Neuronal stem cell (in vitro differentiated cells): ENCODE results near the gene GFPT2.

Source experiments
- DNase-seq: peaks from one replicate; pipeline ENCODE4 v3.0.0-alpha.2; 2013; ENCODE audit warnings: low spot score
- H2AFZ ChIP-seq: one replicate; pipeline ENCODE4 v1.6.1; 2013; ENCODE audit warnings: mild to moderate bottlenecking, low read length, inconsistent platforms
- H2AK5ac ChIP-seq: 2 replicates; pipeline ENCODE4 v1.6.1; 2013; ENCODE audit warnings: low read depth, mild to moderate bottlenecking, inconsistent platforms, low read length, moderate library complexity, mixed read lengths
- H2BK120ac ChIP-seq: 2 replicates; pipeline ENCODE4 v1.6.1; 2013; ENCODE audit warnings: low read depth, mild to moderate bottlenecking, inconsistent platforms, low read length, moderate library complexity, mixed read lengths
- H2BK12ac ChIP-seq: one replicate; pipeline ENCODE4 v1.6.1; 2013; ENCODE audit warnings: low read length, inconsistent platforms
- H2BK15ac ChIP-seq: 2 replicates; pipeline ENCODE4 v1.6.1; 2013; ENCODE audit warnings: mild to moderate bottlenecking, low read length, inconsistent platforms, mixed read lengths
- H2BK5ac ChIP-seq: one replicate; pipeline ENCODE4 v1.6.1; 2013; ENCODE audit warnings: inconsistent platforms, mild to moderate bottlenecking, low read length, moderate library complexity
- H3K14ac ChIP-seq: one replicate; pipeline ENCODE4 v1.6.1; 2013; ENCODE audit warnings: low read length, inconsistent platforms
- H3K18ac ChIP-seq: 2 replicates; pipeline ENCODE4 v1.6.1; 2013; ENCODE audit warnings: low read length, inconsistent platforms
- H3K23ac ChIP-seq: 2 replicates; pipeline ENCODE4 v1.6.1; 2013; ENCODE audit warnings: low read depth, mild to moderate bottlenecking, mixed read lengths, low read length, inconsistent platforms; ENCODE audit not compliant: poor library complexity
- H3K27ac ChIP-seq: replicated peaks from 3 replicates; pipeline ENCODE4 v1.5.1; 2013; ENCODE audit warnings: low read length, inconsistent platforms
- H3K27me3 ChIP-seq, 3 experiments: 2 replicates each; pipeline ENCODE4 v1.6.1; 2013; ENCODE audit warnings: low read length in 3 of 3, mild to moderate bottlenecking in 2 of 3, inconsistent platforms in 1 of 3, low read depth in 1 of 3, mixed read lengths in 1 of 3, moderate library complexity in 1 of 3; ENCODE audit not compliant: control insufficient read depth in 3 of 3, insufficient read depth in 3 of 3
- H3K36me3 ChIP-seq, 2 donors: replicated peaks in 1 of 2; 2 replicates each; pipeline ENCODE4 v1.6.1; 2013; ENCODE audit warnings: low read length in 2 of 2; ENCODE audit not compliant: control insufficient read depth in 2 of 2, insufficient read depth in 2 of 2
- H3K4ac ChIP-seq: 2 replicates; pipeline ENCODE4 v1.6.1; 2013; ENCODE audit warnings: inconsistent platforms, mild to moderate bottlenecking, low read length, moderate library complexity
- H3K4me1 ChIP-seq, 2 donors: 1 replicate in 1 of 2; 2 replicates in 1 of 2; pipeline ENCODE4 v1.6.1; 2013; ENCODE audit warnings: low read length in 2 of 2, low read depth in 1 of 2; ENCODE audit not compliant: control insufficient read depth in 2 of 2, insufficient read depth in 1 of 2
- H3K4me2 ChIP-seq: one replicate; pipeline ENCODE4 v1.6.1; 2013; ENCODE audit warnings: mild to moderate bottlenecking, low read length, inconsistent platforms; ENCODE audit not compliant: insufficient read depth, poor library complexity, severe bottlenecking
- H3K4me3 ChIP-seq, 2 donors: 2 replicates each; pipeline ENCODE4 v1.5.1; 2013; ENCODE audit warnings: low read length in 2 of 2, mild to moderate bottlenecking in 2 of 2, inconsistent platforms in 1 of 2, moderate library complexity in 1 of 2
- H3K79me1 ChIP-seq: one replicate; pipeline ENCODE4 v1.6.1; 2013; ENCODE audit warnings: low read depth, mild to moderate bottlenecking, inconsistent platforms, low read length, moderate library complexity
- H3K9ac ChIP-seq: one replicate; pipeline ENCODE4 v1.6.1; 2013; ENCODE audit warnings: mild to moderate bottlenecking, low read depth, low read length, inconsistent platforms; ENCODE audit not compliant: poor library complexity
- H3K9me3 ChIP-seq, 2 donors: replicated peaks in 1 of 2; 2 replicates each; pipeline versions ENCODE3 to v1.6.1; 2013; ENCODE audit warnings: low read length in 2 of 2, mild to moderate bottlenecking in 2 of 2, inconsistent platforms in 1 of 2, low read depth in 1 of 2, mixed read lengths in 1 of 2, moderate library complexity in 1 of 2; ENCODE audit not compliant: control insufficient read depth in 2 of 2, insufficient read depth in 1 of 2
- H4K8ac ChIP-seq: one replicate; pipeline ENCODE4 v1.6.1; 2013; ENCODE audit warnings: low read depth, mild to moderate bottlenecking, inconsistent platforms, low read length, moderate library complexity
- H4K91ac ChIP-seq: one replicate; pipeline ENCODE4 v1.6.1; 2013; ENCODE audit warnings: low read length, low read depth, mild to moderate bottlenecking, inconsistent platforms; ENCODE audit not compliant: poor library complexity
- WGBS, 2 donors: extraction: QIAGEN DNeasy Blood & Tissue Kit; methylation state at CpG; one replicate each; pipeline ENCODE4 v1.1.7; 2013; ENCODE audit warnings: missing lambda C conversion rate in 2 of 2, mixed read lengths in 1 of 2; ENCODE audit not compliant: insufficient read length in 2 of 2, insufficient replicate concordance in 1 of 2; ENCODE audit errors: extremely low coverage in 2 of 2; 5-methylcytosine and 5-hydroxymethylcytosine counted together

GFPT2 gene

GRCh38 chr5:180382926-180383325 lies 29.8 kb upstream of the GFPT2 start:
- Histone ChIP-seq H3K14ac (peak overlapping the region; percentile 17), H3K4me2 (no peak overlapping the region), H3K27me3 (peaks cover 0 to 18% (median 0%) of the 10 kb centered on the region in 3 experiments), H4K91ac (no peak overlapping the region), H3K9ac (no peak overlapping the region), H4K8ac (no peak overlapping the region), H3K27ac (no peak overlapping the region), H3K36me3 (no peaks in the 10 kb centered on the region), H3K79me1 (no peaks in the 10 kb centered on the region), H2AFZ (no peak overlapping the region), H3K9me3 (peaks cover 0 to 2% of the 10 kb centered on the region in 2 donors), H2BK120ac (peak overlapping the region; percentile 26), H3K4me1 (no peaks in the 10 kb centered on the region), H3K23ac (no peak overlapping the region), H2BK12ac (peak overlapping the region; percentile 46), H3K18ac (no peak overlapping the region), H3K4me3 (no peak overlapping the region), H2BK5ac (no peak overlapping the region), H2AK5ac (peak overlapping the region; percentile 1), H3K4ac (peak overlapping the region; percentile 66), H2BK15ac (no peak overlapping the region)
- no peak for DNase-seq
- no CpG with 5 or more reads among the region's 8 CpGs for WGBS, 2 donors

- H2BK12ac ChIP-seq: no peak overlapping the region
- peak overlapping the region; percentile 95 for H4K91ac ChIP-seq
- peak overlapping the region; percentile 57 for H2AK5ac ChIP-seq
- H3K4me1 ChIP-seq: no peaks in the 10 kb centered on the region
- H2AFZ ChIP-seq: no peak overlapping the region
- no peak overlapping the region for H3K27ac ChIP-seq
- no peak overlapping the region for H3K4me2 ChIP-seq
- peak overlapping the region; percentile 91 for H3K23ac ChIP-seq
- H3K9me3 ChIP-seq: peaks cover 0 to 2% of the 10 kb centered on the region in 2 donors
- peak overlapping the region; percentile 58 for H3K4ac ChIP-seq
- no peaks in the 10 kb centered on the region for H3K79me1 ChIP-seq
- no peak overlapping the region for H2BK5ac ChIP-seq
- H3K27me3 ChIP-seq: peaks cover 0 to 26% (median 0%) of the 10 kb centered on the region in 3 experiments
- no peak for DNase-seq
- no CpG with 5 or more reads among the region's 13 CpGs for WGBS, 2 donors
- no peak overlapping the region for H2BK120ac ChIP-seq
- no peaks in the 10 kb centered on the region for H3K36me3 ChIP-seq
- no peak overlapping the region for H3K14ac ChIP-seq
- peak overlapping the region; percentile 83 for H2BK15ac ChIP-seq
- H3K4me3 ChIP-seq: no peak overlapping the region
- H3K9ac ChIP-seq: no peak overlapping the region
- peak overlapping the region; percentile 57 for H3K18ac ChIP-seq
- no peak overlapping the region for H4K8ac ChIP-seq
Observed at GRCh38 chr5:180381851-180382480, 28.8 kb upstream of the GFPT2 start.

GRCh38 chr5:180381428-180381827 lies 28.3 kb upstream of the GFPT2 start:
- H2BK15ac ChIP-seq: peak overlapping the region; percentile 83
- H3K18ac ChIP-seq: peak overlapping the region; percentile 57
- H3K14ac ChIP-seq: no peak overlapping the region
- no peaks in the 10 kb centered on the region for H3K4me1 ChIP-seq
- no peaks in the 10 kb centered on the region for H3K36me3 ChIP-seq
- DNase-seq: no peak
- no peak overlapping the region for H3K4me3 ChIP-seq
- H3K9me3 ChIP-seq: peaks cover 0 to 2% of the 10 kb centered on the region in 2 donors
- no peak overlapping the region for H3K27ac ChIP-seq
- H2BK5ac ChIP-seq: peak overlapping the region; percentile 24
- H3K9ac ChIP-seq: no peak overlapping the region
- no peak overlapping the region for H3K4me2 ChIP-seq
- H2AFZ ChIP-seq: no peak overlapping the region
- no peak overlapping the region for H4K8ac ChIP-seq
- H2BK12ac ChIP-seq: no peak overlapping the region
- H3K4ac ChIP-seq: peak overlapping the region; percentile 58
- H3K27me3 ChIP-seq: peaks cover 0 to 26% (median 0%) of the 10 kb centered on the region in 3 experiments
- H4K91ac ChIP-seq: peak overlapping the region; percentile 95
- WGBS, 2 donors: no CpG with 5 or more reads among the region's 4 CpGs
- H3K23ac ChIP-seq: peak overlapping the region; percentile 91
- no peak overlapping the region for H2BK120ac ChIP-seq
- H2AK5ac ChIP-seq: peak overlapping the region; percentile 57
- no peaks in the 10 kb centered on the region for H3K79me1 ChIP-seq

GRCh38 chr5:180380856-180381255 lies 27.7 kb upstream of the GFPT2 start:
- H3K4me1 ChIP-seq: no peaks in the 10 kb centered on the region
- H2AK5ac ChIP-seq: peak overlapping the region; percentile 47
- no peak overlapping the region for H3K27ac ChIP-seq
- H2BK12ac ChIP-seq: no peak overlapping the region
- peaks cover 0 to 26% (median 0%) of the 10 kb centered on the region in 3 experiments for H3K27me3 ChIP-seq
- H2BK120ac ChIP-seq: no peak overlapping the region
- DNase-seq: no peak
- H2AFZ ChIP-seq: no peak overlapping the region
- H3K4ac ChIP-seq: no peak overlapping the region
- no CpG with 5 or more reads among the region's 15 CpGs for WGBS, 2 donors
- no peak overlapping the region for H3K9ac ChIP-seq
- H4K91ac ChIP-seq: no peak overlapping the region
- no peaks in the 10 kb centered on the region for H3K36me3 ChIP-seq
- H3K4me2 ChIP-seq: no peak overlapping the region
- no peak overlapping the region for H3K14ac ChIP-seq
- no peak overlapping the region for H3K23ac ChIP-seq
- no peak overlapping the region for H3K4me3 ChIP-seq
- no peak overlapping the region for H3K18ac ChIP-seq
- H3K9me3 ChIP-seq: peaks cover 0 to 2% of the 10 kb centered on the region in 2 donors
- no peak overlapping the region for H4K8ac ChIP-seq
- no peaks in the 10 kb centered on the region for H3K79me1 ChIP-seq
- peak overlapping the region; percentile 53 for H2BK5ac ChIP-seq
- no peak overlapping the region for H2BK15ac ChIP-seq
